ENCODE results near the gene GPR33. TPM values are rescaled to one million over a fixed set of nuclear protein-coding genes. Genes with fewer than 3 reads are reported as not detected.

Gene GPR33
- total and polyA plus RNA-seq, 2 donors (not counting 1 experiment from before 2014, with no cell fraction given) = not detected

DNA sequence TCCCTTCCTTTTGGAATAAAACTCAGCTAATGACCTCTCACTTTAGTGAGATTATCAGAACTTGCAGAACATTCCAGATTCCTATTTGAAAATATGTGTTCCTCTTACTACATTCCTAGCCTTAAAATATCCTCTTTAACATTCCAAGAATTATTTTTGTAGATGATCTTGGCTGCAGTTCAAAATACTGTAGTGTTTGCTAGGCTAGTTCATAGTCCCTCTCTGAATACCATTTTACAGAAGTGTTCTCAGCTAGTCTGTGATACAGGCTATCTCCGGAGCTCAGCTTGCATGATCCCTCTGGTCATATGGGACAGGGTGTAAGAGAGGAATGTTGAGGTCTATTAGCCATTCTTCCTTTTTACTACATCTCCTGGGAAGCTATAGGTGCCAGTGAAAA lies 17.6 kb upstream of the GPR33 start:
- Histone ChIP-seq H3K79me2 (ENCODE audit: control insufficient read depth, insufficient read depth, low read length) (no peaks in the 10 kb centered on the region), H2AFZ (ENCODE audit: low read length) (no peak overlapping the region), H3K27ac (ENCODE audit: insufficient read depth, low read length) (no peak overlapping the region), H3K4me3 (replicated peaks in 1 of 4; ENCODE audit: control extremely low read depth in 1 of 4, insufficient read depth in 1 of 4, low read depth in 3 of 4, low read length in 4 of 4) (no peak overlapping the region), H3K9me3 (ENCODE audit: control insufficient read depth, insufficient read depth, low read depth, low read length) (no peaks in the 10 kb centered on the region), H3K4me1 (ENCODE audit: control insufficient read depth, extremely low read depth, insufficient read depth, low read length) (no peaks in the 10 kb centered on the region), H3K9ac (ENCODE audit: insufficient read depth, low read length) (no peak overlapping the region), H3K27me3 (ENCODE audit: control insufficient read depth, insufficient read depth, low read length) (no peaks in the 10 kb centered on the region), H3K4me2 (ENCODE audit: extremely low read depth, insufficient read depth, low read length) (peak overlapping the region; percentile 20), H3K36me3 (ENCODE audit: control insufficient read depth, insufficient read depth, low read length) (no peaks in the 10 kb centered on the region), H4K20me1 (ENCODE audit: control insufficient read depth, extremely low read depth, insufficient read depth, low read length) (no peaks in the 10 kb centered on the region)
- TF ChIP-seq, protein P1, sequence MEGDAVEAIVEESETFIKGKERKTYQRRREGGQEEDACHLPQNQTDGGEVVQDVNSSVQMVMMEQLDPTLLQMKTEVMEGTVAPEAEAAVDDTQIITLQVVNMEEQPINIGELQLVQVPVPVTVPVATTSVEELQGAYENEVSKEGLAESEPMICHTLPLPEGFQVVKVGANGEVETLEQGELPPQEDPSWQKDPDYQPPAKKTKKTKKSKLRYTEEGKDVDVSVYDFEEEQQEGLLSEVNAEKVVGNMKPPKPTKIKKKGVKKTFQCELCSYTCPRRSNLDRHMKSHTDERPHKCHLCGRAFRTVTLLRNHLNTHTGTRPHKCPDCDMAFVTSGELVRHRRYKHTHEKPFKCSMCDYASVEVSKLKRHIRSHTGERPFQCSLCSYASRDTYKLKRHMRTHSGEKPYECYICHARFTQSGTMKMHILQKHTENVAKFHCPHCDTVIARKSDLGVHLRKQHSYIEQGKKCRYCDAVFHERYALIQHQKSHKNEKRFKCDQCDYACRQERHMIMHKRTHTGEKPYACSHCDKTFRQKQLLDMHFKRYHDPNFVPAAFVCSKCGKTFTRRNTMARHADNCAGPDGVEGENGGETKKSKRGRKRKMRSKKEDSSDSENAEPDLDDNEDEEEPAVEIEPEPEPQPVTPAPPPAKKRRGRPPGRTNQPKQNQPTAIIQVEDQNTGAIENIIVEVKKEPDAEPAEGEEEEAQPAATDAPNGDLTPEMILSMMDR (conservative IDR thresholded peaks at IDR 0.05 in 1 of 2, IDR thresholded peaks at IDR 0.05 in 1 of 2; ENCODE audit: low read depth in 1 of 2, low read length in 2 of 2) = no peak
- no peak for TF ChIP-seq EZH2 (IDR thresholded peaks at IDR 0.05; ENCODE audit: low read length, missing control alignments)
- DNase-seq (ENCODE audit: low read depth in 2 of 2) = peak; percentile 37 to 78

DNA sequence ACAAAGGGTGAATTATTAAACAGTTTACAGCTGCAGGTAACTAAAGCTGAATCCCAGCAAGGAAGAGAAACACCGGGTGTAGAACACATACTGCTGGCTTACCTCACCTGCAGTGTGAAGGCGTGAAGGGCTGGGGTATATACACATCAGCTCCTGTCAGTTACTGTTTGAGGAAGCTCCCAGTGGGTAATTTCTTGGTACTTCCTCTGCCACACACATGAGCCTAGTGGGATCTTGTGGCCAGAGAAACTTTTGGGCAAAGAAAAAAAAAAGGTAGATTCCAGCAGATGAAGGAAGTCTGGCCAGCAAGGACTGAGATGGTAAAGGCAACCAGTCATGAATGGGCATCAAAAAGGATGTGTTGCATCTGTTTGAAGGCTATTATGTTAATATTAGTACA lies 14.0 kb upstream of the GPR33 start:
- H3K4me2 ChIP-seq (ENCODE audit: extremely low read depth, insufficient read depth, low read length) = no peak overlapping the region
- H3K36me3 ChIP-seq (ENCODE audit: control insufficient read depth, insufficient read depth, low read length) = no peaks in the 10 kb centered on the region
- no peak overlapping the region for H3K4me3 ChIP-seq (replicated peaks in 1 of 4; ENCODE audit: control extremely low read depth in 1 of 4, insufficient read depth in 1 of 4, low read depth in 3 of 4, low read length in 4 of 4)
- H2AFZ ChIP-seq (ENCODE audit: low read length) = no peak overlapping the region
- H4K20me1 ChIP-seq (ENCODE audit: control insufficient read depth, extremely low read depth, insufficient read depth, low read length) = no peaks in the 10 kb centered on the region
- TF ChIP-seq EZH2 (IDR thresholded peaks at IDR 0.05; ENCODE audit: low read length, missing control alignments) = no peak
- TF ChIP-seq, protein P1 (conservative IDR thresholded peaks at IDR 0.05 in 1 of 2, IDR thresholded peaks at IDR 0.05 in 1 of 2; ENCODE audit: low read depth in 1 of 2, low read length in 2 of 2) = no peak
- no peaks in the 10 kb centered on the region for H3K9me3 ChIP-seq (ENCODE audit: control insufficient read depth, insufficient read depth, low read depth, low read length)
- no peaks in the 10 kb centered on the region for H3K4me1 ChIP-seq (ENCODE audit: control insufficient read depth, extremely low read depth, insufficient read depth, low read length)
- H3K27me3 ChIP-seq (ENCODE audit: control insufficient read depth, insufficient read depth, low read length) = no peaks in the 10 kb centered on the region
- H3K79me2 ChIP-seq (ENCODE audit: control insufficient read depth, insufficient read depth, low read length) = no peaks in the 10 kb centered on the region
- H3K9ac ChIP-seq (ENCODE audit: insufficient read depth, low read length) = no peak overlapping the region
- no peak overlapping the region for H3K27ac ChIP-seq (ENCODE audit: insufficient read depth, low read length)
- no peak for DNase-seq (ENCODE audit: low read depth in 2 of 2)

DNA sequence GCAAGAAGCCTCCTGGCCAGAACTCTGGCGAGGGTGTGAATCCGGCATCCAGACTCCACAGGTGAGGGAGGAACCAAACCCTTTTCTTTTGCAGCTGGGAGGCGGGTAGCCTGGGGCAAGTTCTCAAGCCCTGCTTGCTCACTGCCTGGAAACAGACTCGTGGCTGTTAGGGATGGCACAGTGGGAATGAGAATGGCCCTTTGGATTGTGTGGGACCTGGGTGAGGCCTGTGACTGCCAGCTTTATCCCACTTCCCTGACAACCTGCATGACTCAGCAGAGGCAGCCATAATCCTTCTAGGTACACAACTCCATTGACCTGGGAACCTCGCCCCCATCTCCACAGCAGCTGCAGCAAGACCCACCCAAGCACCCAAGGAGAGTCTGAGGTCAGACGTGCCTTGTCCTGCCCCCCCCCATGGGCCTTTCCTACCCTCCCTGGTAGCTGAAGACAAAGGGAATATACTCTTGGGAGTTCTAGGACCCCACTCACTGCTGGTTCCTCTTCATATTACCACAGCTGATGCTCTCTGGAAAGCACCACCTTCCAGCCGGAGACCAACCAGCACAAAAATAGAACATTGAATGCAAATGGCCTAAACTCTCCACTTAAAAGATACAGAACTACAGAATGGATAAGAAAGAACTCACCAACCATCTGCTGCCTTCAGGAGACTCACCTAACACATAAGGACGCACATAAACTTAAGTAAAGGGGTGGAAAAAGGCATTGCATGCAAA lies 5.1 kb upstream of the GPR33 start:
- no peak overlapping the region for H3K9ac ChIP-seq (ENCODE audit: insufficient read depth, low read length)
- H3K9me3 ChIP-seq (ENCODE audit: control insufficient read depth, insufficient read depth, low read depth, low read length) = no peaks in the 10 kb centered on the region
- no peak for TF ChIP-seq EZH2 (IDR thresholded peaks at IDR 0.05; ENCODE audit: low read length, missing control alignments)
- TF ChIP-seq, protein P1 (conservative IDR thresholded peaks at IDR 0.05 in 1 of 2, IDR thresholded peaks at IDR 0.05 in 1 of 2; ENCODE audit: low read depth in 1 of 2, low read length in 2 of 2) = no peak
- H3K4me2 ChIP-seq (ENCODE audit: extremely low read depth, insufficient read depth, low read length) = no peak overlapping the region
- no peaks in the 10 kb centered on the region for H3K36me3 ChIP-seq (ENCODE audit: control insufficient read depth, insufficient read depth, low read length)
- H4K20me1 ChIP-seq (ENCODE audit: control insufficient read depth, extremely low read depth, insufficient read depth, low read length) = no peaks in the 10 kb centered on the region
- no peak overlapping the region for H3K27ac ChIP-seq (ENCODE audit: insufficient read depth, low read length)
- DNase-seq (ENCODE audit: low read depth in 2 of 2) = no peak
- no peaks in the 10 kb centered on the region for H3K4me1 ChIP-seq (ENCODE audit: control insufficient read depth, extremely low read depth, insufficient read depth, low read length)
- no peak overlapping the region for H3K4me3 ChIP-seq (replicated peaks in 1 of 4; ENCODE audit: control extremely low read depth in 1 of 4, insufficient read depth in 1 of 4, low read depth in 3 of 4, low read length in 4 of 4)
- no peaks in the 10 kb centered on the region for H3K79me2 ChIP-seq (ENCODE audit: control insufficient read depth, insufficient read depth, low read length)
- peaks cover 3% of the 10 kb centered on the region for H3K27me3 ChIP-seq (ENCODE audit: control insufficient read depth, insufficient read depth, low read length)
- H2AFZ ChIP-seq (ENCODE audit: low read length) = no peak overlapping the region

All from fibroblast of lung (primary cell).